ENCODE measurements around the gene RPS14.
A peak's percentile ranks its signal among the peaks of the same experiment; 100 is the strongest.

RPS14 gene

DNA sequence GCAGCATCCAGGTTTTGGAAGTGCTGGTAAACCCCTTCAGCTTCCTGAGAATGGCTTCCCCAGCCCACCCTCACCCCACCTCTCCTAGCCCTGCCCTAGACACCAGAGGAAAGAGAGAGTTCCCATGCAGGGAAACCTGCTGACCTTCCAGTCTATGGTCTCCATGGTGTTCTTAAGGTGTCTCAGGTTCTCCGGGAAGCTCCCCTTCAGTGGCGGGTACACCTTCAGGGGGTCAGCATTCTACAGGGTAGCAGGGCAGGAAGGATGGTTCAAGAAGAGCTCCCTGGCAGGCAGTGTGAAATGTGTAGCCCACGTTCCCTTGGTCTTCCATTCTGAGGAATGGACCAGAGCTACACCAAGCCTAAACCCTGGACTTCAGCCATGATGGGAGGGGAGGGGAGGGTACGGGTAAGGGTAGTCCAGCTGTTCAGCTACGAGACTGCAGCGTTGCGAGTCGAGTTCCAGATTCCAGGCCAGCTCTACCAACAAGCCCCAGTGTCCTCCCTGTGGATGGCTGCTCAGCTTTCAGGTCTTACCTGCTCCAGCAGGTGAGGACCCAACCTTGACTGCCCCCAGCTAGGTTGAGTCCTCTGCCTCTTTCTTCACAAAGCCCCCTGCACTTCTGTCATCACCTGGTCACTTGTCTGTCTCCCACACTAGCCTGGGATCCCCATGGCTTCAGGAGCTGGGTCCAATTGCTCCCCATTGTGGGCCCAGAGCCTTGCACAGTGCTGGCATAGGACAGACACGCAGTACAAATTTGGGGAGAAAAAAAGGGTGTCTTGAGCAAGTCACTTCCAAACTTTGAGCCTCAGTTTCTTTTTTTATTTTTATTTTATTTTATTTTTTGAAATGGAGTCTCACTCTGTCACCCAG is 44.4 kb downstream of the RPS14 start:
- DNase-seq (ENCODE audit: low read depth in 1 of 2, low spot score in 1 of 2) = no peak
- in situ Hi-C loops (cut with HindIII; ENCODE audit: low pct_unique_long_range_greater_than_20kb, low sequenced_read_pairs) = no loop called here
- TF ChIP-seq JUND (IDR thresholded peaks at IDR 0.05; ENCODE audit: low read depth) = no peak

GRCh38 chr5:150404535-150404934 is 45.0 kb downstream of the RPS14 start:
- no peak for TF ChIP-seq JUND (IDR thresholded peaks at IDR 0.05; ENCODE audit: low read depth)

GRCh38 chr5:150404121-150404520 is 45.4 kb downstream of the RPS14 start:
- DNase-seq (ENCODE audit: low read depth in 1 of 2, low spot score in 1 of 2) = no peak
- TF ChIP-seq JUND (IDR thresholded peaks at IDR 0.05; ENCODE audit: low read depth) = no peak
- in situ Hi-C loops (cut with HindIII; ENCODE audit: low pct_unique_long_range_greater_than_20kb, low sequenced_read_pairs) = no loop called here

More at GRCh38 chr5:150404535-150404934, 45.0 kb downstream of the RPS14 start:
- no peak for DNase-seq (ENCODE audit: low read depth in 1 of 2, low spot score in 1 of 2)
- in situ Hi-C loops (cut with HindIII; ENCODE audit: low pct_unique_long_range_greater_than_20kb, low sequenced_read_pairs) = no loop called here

DNA sequence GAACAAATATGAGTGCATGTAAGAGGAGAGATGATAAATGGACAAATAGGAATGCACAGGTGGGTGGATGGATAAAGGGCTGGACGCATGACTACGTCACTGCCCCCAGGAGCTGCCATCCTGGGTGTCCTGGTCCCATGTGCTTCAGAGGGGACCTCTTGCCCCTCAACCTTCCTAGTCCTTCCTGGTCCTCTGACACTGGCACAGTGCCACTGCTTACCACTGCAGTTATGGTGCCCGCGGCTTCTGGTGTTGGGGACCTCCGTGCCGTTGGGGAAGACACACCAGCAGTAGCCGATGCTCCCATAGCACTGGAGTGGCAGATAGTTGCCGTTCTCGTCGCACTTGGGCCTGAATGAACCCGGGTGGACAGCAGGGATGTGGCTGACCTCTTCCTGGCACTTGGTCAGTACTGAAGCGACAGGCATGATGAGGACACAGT is 46.6 kb downstream of the RPS14 start:
- TF ChIP-seq JUND (IDR thresholded peaks at IDR 0.05; ENCODE audit: low read depth) = no peak
- no peak for DNase-seq (ENCODE audit: low read depth in 1 of 2, low spot score in 1 of 2)
- in situ Hi-C loops (cut with HindIII; ENCODE audit: low pct_unique_long_range_greater_than_20kb, low sequenced_read_pairs) = no loop called here

GRCh38 chr5:150402229-150402773 is 47.2 kb downstream of the RPS14 start:
- no peak for TF ChIP-seq JUND (IDR thresholded peaks at IDR 0.05; ENCODE audit: low read depth)
- in situ Hi-C loops (cut with HindIII; ENCODE audit: low pct_unique_long_range_greater_than_20kb, low sequenced_read_pairs) = no loop called here
- no peak for DNase-seq (ENCODE audit: low read depth in 1 of 2, low spot score in 1 of 2)

GRCh38 chr5:150401376-150402228 is 47.9 kb downstream of the RPS14 start:
- DNase-seq (ENCODE audit: low read depth in 1 of 2, low spot score in 1 of 2) = no peak
- in situ Hi-C loops (cut with HindIII; ENCODE audit: low pct_unique_long_range_greater_than_20kb, low sequenced_read_pairs) = no loop called here
- no peak for TF ChIP-seq JUND (IDR thresholded peaks at IDR 0.05; ENCODE audit: low read depth)

DNA sequence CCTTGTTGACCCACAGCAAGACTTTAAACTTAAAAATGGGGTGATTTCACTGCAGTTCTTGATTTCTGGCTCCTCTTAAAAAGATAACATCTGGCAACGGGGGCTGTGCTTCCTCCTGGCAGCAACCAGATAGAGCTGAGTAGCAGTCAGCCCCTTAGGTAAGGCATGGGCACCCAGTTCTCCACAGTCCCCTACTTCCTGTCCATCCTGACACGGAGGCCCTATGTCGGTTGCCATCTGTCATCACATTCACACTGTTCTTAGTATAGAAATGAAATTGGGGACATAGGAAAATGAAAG is 48.5 kb downstream of the RPS14 start:
- in situ Hi-C loops (cut with HindIII; ENCODE audit: low pct_unique_long_range_greater_than_20kb, low sequenced_read_pairs) = no loop called here
- no peak for TF ChIP-seq JUND (IDR thresholded peaks at IDR 0.05; ENCODE audit: low read depth)
- no peak for DNase-seq (ENCODE audit: low read depth in 1 of 2, low spot score in 1 of 2)

- TF ChIP-seq JUND (IDR thresholded peaks at IDR 0.05; ENCODE audit: low read depth) = no peak
- in situ Hi-C loops (cut with HindIII; ENCODE audit: low pct_unique_long_range_greater_than_20kb, low sequenced_read_pairs) = no loop called here
- DNase-seq (ENCODE audit: low read depth in 1 of 2, low spot score in 1 of 2) = no peak
Observed at GRCh38 chr5:150400316-150401075, 49.0 kb downstream of the RPS14 start.

GRCh38 chr5:150399524-150400211 is 49.9 kb downstream of the RPS14 start:
- in situ Hi-C loops (cut with HindIII; ENCODE audit: low pct_unique_long_range_greater_than_20kb, low sequenced_read_pairs) = no loop called here
- no peak for TF ChIP-seq JUND (IDR thresholded peaks at IDR 0.05; ENCODE audit: low read depth)
- DNase-seq (ENCODE audit: low read depth in 1 of 2, low spot score in 1 of 2) = no peak

DNA sequence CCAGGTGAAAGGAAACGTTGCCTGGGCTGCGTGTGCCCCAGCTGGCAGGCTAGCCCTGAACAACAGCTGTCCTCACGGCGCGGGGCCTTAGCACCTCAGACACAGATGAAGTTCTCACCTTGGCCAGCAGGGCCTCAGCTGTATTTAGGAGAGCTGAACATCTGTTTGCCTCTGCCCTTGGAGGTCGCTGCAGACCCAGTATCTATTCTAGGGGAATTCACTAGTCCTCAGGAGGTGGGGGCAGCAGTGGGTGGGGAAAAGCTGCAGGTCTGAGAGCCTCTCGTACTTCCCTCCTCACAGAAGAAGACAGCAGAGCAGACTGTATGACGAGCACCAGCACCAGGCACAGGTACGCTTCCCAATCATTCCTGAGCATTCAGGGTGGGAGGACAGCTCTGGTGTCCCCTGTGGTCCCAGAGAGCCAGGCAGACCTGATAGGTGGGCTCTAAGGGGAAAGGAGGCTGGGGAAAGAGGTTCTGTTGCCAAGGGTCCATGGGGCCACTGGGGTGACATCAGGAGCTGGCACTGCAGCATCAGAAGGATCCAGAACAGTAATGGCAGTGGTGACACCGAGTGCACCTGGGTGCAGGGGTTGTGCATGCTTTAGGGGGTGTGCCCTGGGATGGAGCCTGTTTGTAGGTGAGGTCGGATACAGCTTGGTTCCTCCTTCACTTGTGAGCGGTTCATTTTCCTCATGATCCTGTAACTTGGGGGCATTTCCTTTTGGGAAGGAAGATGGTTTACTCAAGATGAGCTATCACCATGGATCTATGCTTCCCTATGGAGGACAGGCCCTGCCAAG is 50.6 kb downstream of the RPS14 start:
- in situ Hi-C loops (cut with HindIII; ENCODE audit: low pct_unique_long_range_greater_than_20kb, low sequenced_read_pairs) = no loop called here
- no peak for TF ChIP-seq JUND (IDR thresholded peaks at IDR 0.05; ENCODE audit: low read depth)
- peak in 1 of 2 experiments; percentile 31 for DNase-seq (ENCODE audit: low read depth in 1 of 2, low spot score in 1 of 2)

Data from T47D (cell line).